AG08395 (cell line): Measurements from ENCODE around the gene SAMD4A.
"Not testable (repeated sequence)": the region's sequence is repeated elsewhere in the genome, so short reads cannot be mapped to it uniquely, and the experiment has no call there.

Source experiments
- DNase-seq: peaks from one replicate; pipeline ENCODE4 v3.0.0; 2012; ENCODE audit warnings: mixed read lengths, low spot score

SAMD4A gene

GRCh38 chr14:54784060-54784459 is 217.1 kb downstream of the SAMD4A start:
- no peak for DNase-seq

- no peak for DNase-seq
Measured at GRCh38 chr14:54784657-54785056, 217.7 kb downstream of the SAMD4A start.

GRCh38 chr14:54785136-54785777 is 218.3 kb downstream of the SAMD4A start:
- no peak for DNase-seq

DNA sequence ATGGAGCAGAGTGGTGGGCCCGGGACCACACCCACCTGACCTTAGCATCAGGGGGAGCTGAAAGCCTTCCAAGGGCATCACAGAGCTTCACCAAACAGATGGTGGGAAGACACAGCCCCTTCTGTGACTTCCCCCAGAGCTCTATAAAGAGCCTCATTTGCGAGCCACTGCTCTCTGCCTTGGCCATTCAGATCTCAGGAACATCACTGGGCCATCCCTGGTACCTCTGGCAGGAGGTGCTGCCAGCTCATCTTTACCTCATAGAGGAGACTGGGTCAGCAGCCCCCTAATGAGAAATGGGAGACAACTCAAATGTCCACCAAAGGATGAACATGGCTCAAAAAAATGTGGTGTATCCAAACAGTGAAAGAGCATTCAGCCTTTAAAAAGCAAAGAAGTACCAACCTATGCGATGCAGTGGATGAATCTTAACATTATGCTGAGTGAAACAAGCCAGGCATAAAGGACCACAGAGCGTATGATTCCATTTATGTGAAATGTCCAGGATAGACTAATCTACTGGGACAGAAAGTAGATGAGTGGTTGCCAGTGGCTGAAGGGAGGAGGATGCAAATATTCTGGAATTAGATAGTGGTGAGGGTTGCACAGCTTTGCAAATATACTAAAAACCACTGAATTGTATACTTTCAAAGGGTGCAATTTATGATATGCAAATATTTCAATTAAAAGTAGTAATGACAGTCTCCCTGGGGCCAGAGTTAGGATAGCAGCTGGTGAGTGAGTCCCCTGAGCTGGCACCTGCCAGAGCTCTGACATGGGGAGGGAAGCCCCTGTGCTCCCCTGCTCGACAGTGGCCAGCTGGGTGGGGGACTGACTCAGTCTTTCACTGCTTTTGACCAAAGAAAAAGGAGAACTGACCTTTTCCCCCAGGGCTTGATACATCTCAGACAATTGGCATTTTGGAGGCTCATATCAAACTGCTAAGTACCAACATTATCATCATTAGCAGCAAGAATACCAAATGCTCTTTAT is 219.1 kb downstream of the SAMD4A start:
- no peak for DNase-seq

- no peak for DNase-seq
Measured at GRCh38 chr14:54786838-54787237, 219.9 kb downstream of the SAMD4A start.

GRCh38 chr14:54787261-54787660 is 220.3 kb downstream of the SAMD4A start:
- DNase-seq, result no peak

GRCh38 chr14:54788701-54789100 is 221.8 kb downstream of the SAMD4A start:
- DNase-seq, result no peak

GRCh38 chr14:54789166-54789565 is 222.2 kb downstream of the SAMD4A start:
- no peak for DNase-seq

- DNase-seq, result no peak
Measured at GRCh38 chr14:54789781-54790480, 223.0 kb downstream of the SAMD4A start.

GRCh38 chr14:54791001-54791400 is 224.1 kb downstream of the SAMD4A start:
- no peak for DNase-seq

DNA sequence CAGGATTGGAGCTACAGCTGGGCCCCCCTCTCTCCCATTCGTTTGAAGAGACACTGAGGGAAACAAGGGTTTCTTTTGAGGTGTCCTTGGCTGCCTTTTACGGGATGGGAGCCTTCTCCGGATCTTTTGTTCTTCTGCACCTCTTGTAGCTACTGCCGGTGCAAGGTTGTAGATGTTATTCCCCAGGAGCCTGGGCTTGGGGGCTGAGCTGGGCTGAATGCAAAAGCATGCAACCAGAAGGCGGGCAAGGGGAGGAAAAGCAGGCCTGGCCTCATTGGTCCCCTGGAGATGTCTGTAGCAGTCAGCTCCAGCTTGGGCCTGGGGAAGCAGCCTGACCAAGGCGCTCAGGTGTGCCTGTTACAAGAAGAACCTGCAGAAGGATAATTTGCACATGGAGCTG is 225.4 kb downstream of the SAMD4A start:
- DNase-seq, result no peak

GRCh38 chr14:54794159-54794558 is 227.2 kb downstream of the SAMD4A start:
- DNase-seq, result no peak

- DNase-seq, result no peak
Measured at GRCh38 chr14:54794796-54795195, 227.9 kb downstream of the SAMD4A start.

DNA sequence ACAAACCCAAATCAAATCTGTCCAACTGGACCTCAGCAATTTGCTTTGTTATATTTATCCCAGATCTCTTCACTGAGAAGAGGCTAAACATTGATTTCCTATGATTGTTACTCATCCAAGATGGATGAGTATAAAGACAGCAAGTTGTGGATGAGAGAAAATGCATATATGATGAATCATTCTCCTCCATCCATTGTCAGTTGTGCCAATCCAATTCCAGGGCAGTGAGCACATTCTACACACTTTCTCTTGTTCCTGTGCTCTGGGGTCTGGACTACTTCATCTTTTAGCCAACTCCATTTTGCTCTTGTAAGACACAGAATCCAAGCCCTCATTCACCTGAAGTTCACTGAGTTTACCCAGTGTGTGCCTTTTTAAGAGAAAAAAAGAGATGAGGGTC is 230.0 kb downstream of the SAMD4A start:
- DNase-seq, result peak; percentile 81

DNA sequence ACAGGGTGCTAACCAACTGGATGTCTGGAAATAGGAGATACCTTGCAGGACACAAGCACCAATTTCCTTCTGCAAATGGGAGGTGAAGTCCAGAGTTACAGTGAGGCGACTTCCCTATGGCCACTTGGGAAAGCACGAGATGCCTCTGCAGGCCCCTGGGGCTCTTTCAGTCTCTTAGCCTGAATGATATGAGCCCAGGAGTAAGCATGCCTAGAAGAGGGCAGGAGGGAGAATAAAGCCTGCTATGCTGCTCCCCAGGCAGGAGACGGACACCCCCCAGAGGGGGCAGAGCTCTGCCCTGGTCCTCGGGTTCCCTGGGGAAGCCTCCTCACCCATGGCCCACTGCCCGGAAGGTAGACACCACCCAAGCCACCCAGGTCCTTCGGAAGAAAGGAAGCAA is 230.6 kb downstream of the SAMD4A start:
- DNase-seq, result no peak

GRCh38 chr14:54797986-54798385 is 231.1 kb downstream of the SAMD4A start:
- DNase-seq, result no peak

- DNase-seq, result no peak
Measured at GRCh38 chr14:54798465-54799124, 231.7 kb downstream of the SAMD4A start.

GRCh38 chr14:54801482-54801881 is 234.6 kb downstream of the SAMD4A start:
- not testable (repeated sequence) for DNase-seq

DNA sequence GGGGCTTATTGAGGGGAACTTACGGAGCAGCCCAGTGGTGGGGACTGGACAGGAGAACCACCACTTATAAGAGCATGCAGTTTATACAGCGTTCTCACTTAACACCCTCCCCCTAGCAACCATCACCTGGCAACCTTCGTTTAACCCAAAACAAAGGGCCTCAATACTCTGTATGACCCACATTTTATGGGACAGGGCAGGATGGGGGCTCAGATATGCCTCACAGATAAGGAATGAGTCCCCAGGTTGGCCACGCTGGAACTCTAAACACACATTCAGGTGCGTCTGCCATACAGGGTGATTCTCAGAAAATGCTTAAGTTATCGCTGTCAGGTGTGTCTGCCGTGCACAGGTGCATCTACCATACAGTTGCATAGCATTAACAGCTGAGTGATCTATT is 236.5 kb downstream of the SAMD4A start:
- no peak for DNase-seq

GRCh38 chr14:54803926-54804537 is 237.1 kb downstream of the SAMD4A start:
- no peak for DNase-seq

GRCh38 chr14:54804538-54805041 is 237.7 kb downstream of the SAMD4A start:
- no peak for DNase-seq

- no peak for DNase-seq
Measured at GRCh38 chr14:54805070-54805444, 238.1 kb downstream of the SAMD4A start.
